Colonic mucosa (tissue), 4 donors: ENCODE data around the gene TNNC1. TPM values are rescaled to one million over a fixed set of nuclear protein-coding genes. Genes with fewer than 3 reads are reported as not detected.

Experiments used
- DNase-seq: peaks from one replicate; pipeline ENCODE4 v3.0.0-alpha.2; 2020
- H3K27ac ChIP-seq: fragments of 200-600 bp; one replicate; pipeline ENCODE4 v1.8.0; 2021
- H3K27me3 ChIP-seq: fragments of 200-600 bp; one replicate; pipeline ENCODE4 v1.8.0; 2021
- H3K36me3 ChIP-seq: fragments of 200-600 bp; one replicate; pipeline ENCODE4 v1.8.0; 2021
- H3K4me1 ChIP-seq: fragments of 200-600 bp; one replicate; pipeline ENCODE4 v1.8.0; 2021; ENCODE audit warnings: mild to moderate bottlenecking
- H3K4me3 ChIP-seq: fragments of 200-600 bp; one replicate; pipeline ENCODE4 v1.8.0; 2021
- H3K9ac ChIP-seq, 2 donors: one replicate each; pipeline ENCODE4 v1.7.0; 2013; ENCODE audit warnings: control low read depth in 2 of 2, low read depth in 2 of 2, low read length in 2 of 2
- H3K9me3 ChIP-seq: fragments of 200-600 bp; one replicate; pipeline ENCODE4 v1.8.0; 2021
- intact Hi-C: fragments of 100-400 bp; cut with DNase I; formaldehyde crosslinking; loops from one replicate; pipeline ENCODE4 v1.14.1; 2022
- total RNA-seq, 2 donors: library from RNA; stranded (reverse); fragmentation: NEBNext Ultra II Directional in 1 of 2; extraction: Animal tissue kit (Norgen Biotek cat#: 25700) in 1 of 2; gene quantifications; one replicate each; pipeline ENCODE4 v1.2.1, GENCODE V29; 2021
- TF ChIP-seq, protein P1 (sequence below): fragments of 200-600 bp; IDR thresholded peaks from one replicate; pipeline ENCODE4 v1.8.0; 2022; ENCODE audit warnings: antibody characterized with exemption, mild to moderate bottlenecking
- donor health status: healthy.
- donor health status: DM: no; HTN: no; CAD: no.
- donor health status: DM: no; HTN: no; CAD: no.

TNNC1 gene
- total RNA-seq, 2 donors from 2014 or later: 1.1 to 1.5 TPM

DNA sequence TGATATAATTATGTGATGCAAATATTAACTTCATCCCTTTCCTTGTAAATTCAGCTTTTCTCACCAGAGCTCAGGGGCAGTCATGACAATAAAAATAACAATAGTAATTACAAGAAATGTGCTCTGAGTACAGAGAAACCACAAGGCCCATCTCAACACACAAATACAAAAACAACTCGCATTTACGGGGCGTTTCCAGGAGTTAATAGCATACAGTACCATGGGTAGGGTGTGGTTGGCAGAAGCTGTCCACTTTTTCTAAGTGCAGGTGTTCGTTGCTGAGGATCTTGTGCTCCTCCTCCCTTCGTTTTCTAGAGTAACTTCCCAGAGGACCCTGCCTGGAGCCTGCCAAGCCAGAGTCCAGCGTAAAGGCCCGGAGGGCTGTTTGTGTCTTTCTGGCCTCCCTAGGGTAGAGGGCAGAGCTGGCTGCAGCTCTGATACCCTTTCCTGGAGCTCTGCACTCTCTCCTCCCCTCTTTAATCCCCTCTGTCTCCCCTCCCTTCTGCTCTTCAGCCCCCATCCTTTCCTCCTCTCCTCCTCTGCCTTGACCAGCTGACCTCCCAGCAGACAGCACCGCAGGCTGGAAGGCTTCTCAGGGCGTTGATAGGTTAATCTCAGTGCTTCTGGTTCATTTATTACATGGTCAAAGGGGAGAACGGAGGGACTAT is 20.4 kb downstream of the TNNC1 start:
- Histone ChIP-seq H3K36me3 (no peaks in the 10 kb centered on the region), H3K4me1 (no peaks in the 10 kb centered on the region), H3K9ac (no peak overlapping the region), H3K27me3 (no peaks in the 10 kb centered on the region), H3K27ac (no peak overlapping the region), H3K9me3 (no peaks in the 10 kb centered on the region), H3K4me3 (no peak overlapping the region)
- TF ChIP-seq, protein P1, sequence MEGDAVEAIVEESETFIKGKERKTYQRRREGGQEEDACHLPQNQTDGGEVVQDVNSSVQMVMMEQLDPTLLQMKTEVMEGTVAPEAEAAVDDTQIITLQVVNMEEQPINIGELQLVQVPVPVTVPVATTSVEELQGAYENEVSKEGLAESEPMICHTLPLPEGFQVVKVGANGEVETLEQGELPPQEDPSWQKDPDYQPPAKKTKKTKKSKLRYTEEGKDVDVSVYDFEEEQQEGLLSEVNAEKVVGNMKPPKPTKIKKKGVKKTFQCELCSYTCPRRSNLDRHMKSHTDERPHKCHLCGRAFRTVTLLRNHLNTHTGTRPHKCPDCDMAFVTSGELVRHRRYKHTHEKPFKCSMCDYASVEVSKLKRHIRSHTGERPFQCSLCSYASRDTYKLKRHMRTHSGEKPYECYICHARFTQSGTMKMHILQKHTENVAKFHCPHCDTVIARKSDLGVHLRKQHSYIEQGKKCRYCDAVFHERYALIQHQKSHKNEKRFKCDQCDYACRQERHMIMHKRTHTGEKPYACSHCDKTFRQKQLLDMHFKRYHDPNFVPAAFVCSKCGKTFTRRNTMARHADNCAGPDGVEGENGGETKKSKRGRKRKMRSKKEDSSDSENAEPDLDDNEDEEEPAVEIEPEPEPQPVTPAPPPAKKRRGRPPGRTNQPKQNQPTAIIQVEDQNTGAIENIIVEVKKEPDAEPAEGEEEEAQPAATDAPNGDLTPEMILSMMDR: no peak
- intact Hi-C loops: no loop called here
- DNase-seq: no peak

DNA sequence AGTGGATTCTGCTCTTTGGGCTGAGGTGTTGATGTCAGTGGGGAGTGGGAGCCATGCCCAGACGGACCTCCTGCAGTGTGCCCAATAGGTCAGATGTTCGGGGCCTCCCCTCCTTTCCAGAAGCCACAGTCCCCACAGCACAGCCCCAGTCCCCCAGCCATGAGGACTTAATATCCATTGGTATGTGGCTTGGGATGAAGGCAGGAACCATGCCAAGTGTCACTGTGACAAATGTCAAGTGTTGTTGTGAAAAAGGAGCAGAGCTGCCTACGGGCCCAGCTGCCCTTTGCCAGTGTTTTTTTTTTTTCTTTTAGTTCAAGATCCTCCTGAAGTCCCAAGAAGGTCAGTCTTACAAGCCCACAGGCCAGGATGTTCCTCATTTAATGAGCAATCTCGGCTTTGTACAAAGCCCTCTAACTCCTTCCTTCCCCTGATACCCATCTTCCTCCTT is 21.1 kb downstream of the TNNC1 start:
- no peaks in the 10 kb centered on the region for H3K9me3 ChIP-seq

DNA sequence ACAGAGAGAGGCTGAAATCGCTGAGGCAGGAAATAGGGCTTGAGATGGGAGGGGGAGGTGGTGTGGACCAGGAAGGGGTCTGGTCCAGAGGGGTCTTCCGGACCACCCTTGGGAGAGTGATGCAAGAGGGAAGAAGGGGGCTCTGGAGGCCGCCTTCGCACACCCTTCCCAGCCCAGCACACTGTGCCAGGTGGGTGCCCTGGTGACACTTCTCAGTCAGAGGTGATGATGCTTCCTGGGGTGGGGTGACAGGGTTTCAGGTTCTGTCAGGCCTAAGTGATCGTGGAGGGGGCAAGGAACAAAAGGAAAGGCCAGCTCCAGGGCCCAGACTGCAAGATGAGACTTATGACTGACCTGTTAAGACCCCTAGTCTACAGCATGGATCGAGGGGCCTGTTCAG is 21.6 kb downstream of the TNNC1 start:
- H3K4me1 ChIP-seq: no peaks in the 10 kb centered on the region
- H3K9ac ChIP-seq: no peak overlapping the region
- H3K9me3 ChIP-seq: no peaks in the 10 kb centered on the region
- no peaks in the 10 kb centered on the region for H3K27me3 ChIP-seq
- TF ChIP-seq, protein P1: no peak
- no peaks in the 10 kb centered on the region for H3K36me3 ChIP-seq
- no peak overlapping the region for H3K4me3 ChIP-seq
- DNase-seq: no peak
- H3K27ac ChIP-seq: no peak overlapping the region
- intact Hi-C loops: no loop called here

More for the DNA sequence above, 21.1 kb downstream of the TNNC1 start:
- TF ChIP-seq, protein P1: no peak
- Histone ChIP-seq H3K27me3 (no peaks in the 10 kb centered on the region), H3K36me3 (no peaks in the 10 kb centered on the region), H3K4me1 (no peaks in the 10 kb centered on the region), H3K9ac (no peak overlapping the region), H3K27ac (no peak overlapping the region), H3K4me3 (no peak overlapping the region)
- intact Hi-C loops: no loop called here
- DNase-seq: no peak

DNA sequence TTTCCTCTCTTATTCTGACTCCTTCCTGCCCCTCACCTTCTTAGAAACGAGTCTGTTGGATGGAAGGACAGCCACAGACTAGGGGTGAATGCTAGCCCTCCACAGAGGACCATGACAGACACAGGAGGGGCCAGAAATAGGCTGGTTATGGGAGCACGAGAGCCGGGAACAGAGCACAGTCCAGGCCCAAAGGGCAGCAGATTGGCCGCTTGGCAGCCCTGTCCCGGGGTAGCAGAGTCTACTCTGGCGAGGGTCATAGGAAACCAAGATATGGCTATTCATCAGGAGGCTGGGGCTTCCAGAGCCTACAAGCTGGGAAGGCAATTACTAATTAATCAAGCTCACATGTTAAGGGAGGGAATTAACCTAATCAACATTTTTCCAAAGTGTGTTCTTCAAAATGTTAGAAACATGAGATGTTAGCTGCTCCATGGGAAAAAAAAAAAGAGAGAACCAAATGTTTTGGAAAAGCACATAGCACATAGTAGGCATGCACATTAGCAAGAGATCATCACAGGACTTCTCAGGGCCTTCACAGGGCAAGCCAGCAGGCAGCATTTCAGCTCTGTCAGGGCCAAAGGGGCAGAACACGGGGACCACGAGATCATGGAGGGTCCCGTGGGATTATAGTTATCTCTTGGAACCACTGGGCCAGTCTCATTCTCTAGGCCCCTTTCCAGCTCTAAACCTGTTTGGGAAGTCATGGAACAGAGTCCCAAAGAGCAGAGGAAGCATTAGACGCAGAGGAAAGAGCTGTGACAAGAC is 22.2 kb downstream of the TNNC1 start:
- H3K27ac ChIP-seq: no peak overlapping the region
- no peaks in the 10 kb centered on the region for H3K9me3 ChIP-seq

DNA sequence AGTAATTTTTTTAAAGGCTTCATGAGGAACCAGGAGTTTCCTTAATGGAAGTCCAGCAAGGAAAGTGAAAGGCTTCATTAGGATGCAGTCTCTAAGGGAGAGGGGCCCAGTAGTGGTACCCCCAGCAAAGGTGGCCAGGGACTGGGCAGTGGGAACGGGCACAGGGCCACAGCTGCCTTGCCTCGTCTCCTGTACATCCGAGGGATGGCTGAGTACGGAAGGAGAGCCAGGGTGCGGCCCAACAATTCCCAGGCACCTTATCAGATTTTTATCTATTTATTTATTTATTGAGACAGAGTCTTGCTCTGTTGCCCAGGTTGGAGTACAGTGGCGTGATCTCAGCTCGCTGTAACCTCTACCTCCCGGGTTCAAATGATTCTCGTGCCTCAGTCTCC is 23.4 kb downstream of the TNNC1 start:
- DNase-seq: no peak
- no peak overlapping the region for H3K27ac ChIP-seq
- H3K4me1 ChIP-seq: no peaks in the 10 kb centered on the region
- H3K27me3 ChIP-seq: no peaks in the 10 kb centered on the region
- H3K9me3 ChIP-seq: no peaks in the 10 kb centered on the region
- no peak overlapping the region for H3K4me3 ChIP-seq
- TF ChIP-seq, protein P1: no peak
- H3K9ac ChIP-seq: no peak overlapping the region
- no peaks in the 10 kb centered on the region for H3K36me3 ChIP-seq
- intact Hi-C loops: no loop called here

More for the DNA sequence above, 22.2 kb downstream of the TNNC1 start:
- TF ChIP-seq, protein P1: no peak
- Histone ChIP-seq H3K36me3 (no peaks in the 10 kb centered on the region), H3K4me3 (no peak overlapping the region), H3K27me3 (no peaks in the 10 kb centered on the region), H3K9ac (no peak overlapping the region), H3K4me1 (no peaks in the 10 kb centered on the region)
- DNase-seq: no peak
- intact Hi-C loops: no loop called here
